ENCODE results near the gene LMLN.
"Not testable (repeated sequence)": the region's sequence is repeated elsewhere in the genome, so short reads cannot be mapped to it uniquely, and the experiment has no call there.

LMLN gene

GRCh38 chr3:197959891-197960693, at the start of gene LMLN:
Gene LMLN, plus strand, starts transcription at chr3:197960217. Its CDS starts 29 bp downstream, at chr3:197960246.
- DNase-seq = peak; percentile 80

- no peak for DNase-seq
Observed at GRCh38 chr3:197912741-197913476, 47.1 kb upstream of the LMLN start.

GRCh38 chr3:197913641-197914380, 46.2 kb upstream of the LMLN start:
- DNase-seq = no peak

- not testable (repeated sequence) for DNase-seq
Observed at GRCh38 chr3:197921429-197922275, 38.4 kb upstream of the LMLN start.

GRCh38 chr3:197926418-197926817, 33.6 kb upstream of the LMLN start:
- no peak for DNase-seq

GRCh38 chr3:197927578-197927977, 32.4 kb upstream of the LMLN start:
- DNase-seq = not testable (repeated sequence)

GRCh38 chr3:197936819-197937384, 23.1 kb upstream of the LMLN start:
- no peak for DNase-seq

GRCh38 chr3:197940745-197941384, 19.2 kb upstream of the LMLN start:
- DNase-seq = no peak

GRCh38 chr3:197942956-197943556, 17.0 kb upstream of the LMLN start:
- no peak for DNase-seq

GRCh38 chr3:197949191-197949777, 10.7 kb upstream of the LMLN start:
- no peak for DNase-seq

- DNase-seq = peak; percentile 96
Observed at GRCh38 chr3:197949778-197950676, 10.0 kb upstream of the LMLN start, which contains the start of gene RPL35A. Gene RPL35A, plus strand, starts transcription at chr3:197950190. Its CDS starts 778 bp downstream, at chr3:197950968.

- no peak for DNase-seq
Observed at GRCh38 chr3:197950677-197951061, 9.3 kb upstream of the LMLN start.

GRCh38 chr3:197951392-197951990, 8.5 kb upstream of the LMLN start:
- DNase-seq = no peak

- no peak for DNase-seq
Observed at GRCh38 chr3:197952440-197952839, 7.6 kb upstream of the LMLN start.

GRCh38 chr3:197953325-197953724, 6.7 kb upstream of the LMLN start:
- DNase-seq = no peak

- DNase-seq = no peak
Observed at GRCh38 chr3:197953881-197954280, 6.1 kb upstream of the LMLN start.

GRCh38 chr3:197955892-197956477, 4.0 kb upstream of the LMLN start:
- no peak for DNase-seq

GRCh38 chr3:197956626-197956988, 3.4 kb upstream of the LMLN start:
- DNase-seq = no peak

- no peak for DNase-seq
Observed at GRCh38 chr3:197957790-197958133, 2.3 kb upstream of the LMLN start.
